IMR-90 (cell line): ENCODE measurements around the gene RAD51D. TPM values are rescaled to one million over a fixed set of nuclear protein-coding genes. Genes with fewer than 3 reads are reported as not detected.

Experiments used
- ATAC-seq: fragments of 200-7000 bp; cut with Tn5 transposase; 2 replicates; pipeline ENCODE4 v1.9.1; 2020; ENCODE audit warnings: low read depth, mild to moderate bottlenecking, moderate library complexity
- BruUV-seq: library from RNA; stranded (reverse); fragments of 400-500 nt; replicated peaks from 2 replicates; lab custom pipeline; 2021; lab: Mats Ljungman, UMichigan
- CTCF ChIA-PET: fragments of 300-600 bp; formaldehyde crosslinking; extraction: SDS; loops from one replicate; lab custom pipeline; 2021; ENCODE audit warnings: antibody characterized with exemption; lab: Yijun Ruan, JAX
- POLR2A ChIA-PET: fragments of 300-600 bp; sonication (Branson Sonifier 250); formaldehyde crosslinking; loops from one replicate; lab custom pipeline; 2022; ENCODE audit warnings: antibody characterized with exemption; ENCODE audit not compliant: unreplicated experiment; lab: Charles Lee
- DNase-seq: peaks from one replicate; pipeline ENCODE4 v3.0.0; 2013
- H2AFZ ChIP-seq: replicated peaks from 2 replicates; pipeline ENCODE3; 2013; ENCODE audit warnings: low read length, mild to moderate bottlenecking; ENCODE audit not compliant: poor library complexity
- H2AK5ac ChIP-seq: 2 replicates; pipeline ENCODE4 v1.6.1; 2013; ENCODE audit warnings: low read depth, low read length, inconsistent platforms
- H2AK9ac ChIP-seq: replicated peaks from 2 replicates; pipeline ENCODE3; 2013; ENCODE audit warnings: mild to moderate bottlenecking, low read depth, low read length, moderate library complexity; ENCODE audit not compliant: poor library complexity
- H2BK120ac ChIP-seq: 2 replicates; pipeline ENCODE4 v1.6.1; 2013; ENCODE audit warnings: low read depth, low read length, inconsistent platforms
- H2BK15ac ChIP-seq: 3 replicates; pipeline ENCODE4 v1.6.1; 2013; ENCODE audit warnings: low read depth, low read length, inconsistent platforms
- H2BK20ac ChIP-seq: 2 replicates; pipeline ENCODE4 v1.6.1; 2013; ENCODE audit warnings: low read depth, mild to moderate bottlenecking, inconsistent platforms, low read length, moderate library complexity
- H2BK5ac ChIP-seq: 2 replicates; pipeline ENCODE4 v1.6.1; 2013; ENCODE audit warnings: mild to moderate bottlenecking, low read depth, low read length, inconsistent platforms; ENCODE audit not compliant: poor library complexity, severe bottlenecking
- H3K14ac ChIP-seq: replicated peaks from 2 replicates; pipeline ENCODE4 v1.6.1; 2013; ENCODE audit warnings: low read depth, low read length, inconsistent platforms
- H3K18ac ChIP-seq: 2 replicates; pipeline ENCODE4 v1.6.1; 2013; ENCODE audit warnings: low read depth, low read length, control low read depth
- H3K23ac ChIP-seq: 2 replicates; pipeline ENCODE4 v1.6.1; 2013; ENCODE audit warnings: low read depth, low read length, inconsistent platforms
- H3K27ac ChIP-seq: 2 replicates; pipeline ENCODE4 v1.5.1; 2013; ENCODE audit warnings: mild to moderate bottlenecking, control low read depth, low read length; ENCODE audit not compliant: insufficient read depth
- H3K27me3 ChIP-seq: 2 replicates; pipeline ENCODE4 v1.6.1; 2013; ENCODE audit warnings: low read length; ENCODE audit not compliant: control insufficient read depth, insufficient read depth
- H3K36me3 ChIP-seq: 2 replicates; pipeline ENCODE4 v1.6.1; 2013; ENCODE audit warnings: low read length, mixed read lengths; ENCODE audit not compliant: control insufficient read depth, insufficient read depth
- H3K4ac ChIP-seq: 2 replicates; pipeline ENCODE4 v1.6.1; 2013; ENCODE audit warnings: low read depth, low read length, inconsistent platforms
- H3K4me1 ChIP-seq: 2 replicates; pipeline ENCODE4 v1.6.1; 2013; ENCODE audit warnings: low read length, mixed read lengths; ENCODE audit not compliant: control insufficient read depth, insufficient read depth
- H3K4me2 ChIP-seq: 2 replicates; pipeline ENCODE4 v1.6.1; 2013; ENCODE audit warnings: low read depth, mild to moderate bottlenecking, control low read depth, low read length, moderate library complexity
- H3K4me3 ChIP-seq: 2 replicates; pipeline ENCODE4 v1.5.1; 2013; ENCODE audit warnings: low read depth, mild to moderate bottlenecking, control low read depth, low read length, moderate library complexity; ENCODE audit not compliant: insufficient read depth
- H3K56ac ChIP-seq: 2 replicates; pipeline ENCODE4 v1.6.1; 2013; ENCODE audit warnings: low read length, inconsistent platforms; ENCODE audit not compliant: insufficient read depth; ENCODE audit errors: extremely low read depth
- H3K79me1 ChIP-seq, 2 experiments: 2 replicates each; pipeline ENCODE4 v1.6.1; 2013; ENCODE audit warnings: low read length in 2 of 2, inconsistent platforms in 1 of 2, low read depth in 1 of 2
- H3K9ac ChIP-seq: 2 replicates; pipeline ENCODE4 v1.6.1; 2013; ENCODE audit warnings: low read depth, low read length, control low read depth
- H3K9me1 ChIP-seq: 2 replicates; pipeline ENCODE4 v1.6.1; 2013; ENCODE audit warnings: low read length, inconsistent platforms; ENCODE audit not compliant: insufficient read depth
- H3K9me3 ChIP-seq: 2 replicates; pipeline ENCODE4 v1.6.1; 2013; ENCODE audit warnings: low read length; ENCODE audit not compliant: control insufficient read depth, insufficient read depth
- H4K20me1 ChIP-seq: 2 replicates; pipeline ENCODE4 v1.6.1; 2013; ENCODE audit warnings: low read length, inconsistent platforms; ENCODE audit not compliant: insufficient read depth
- H4K5ac ChIP-seq: 2 replicates; pipeline ENCODE4 v1.6.1; 2013; ENCODE audit warnings: mild to moderate bottlenecking, low read depth, low read length, control low read depth
- H4K8ac ChIP-seq, 2 experiments: 2 replicates each; pipeline ENCODE4 v1.6.1; 2013; ENCODE audit warnings: low read depth in 2 of 2, low read length in 2 of 2, control low read depth in 1 of 2, inconsistent platforms in 1 of 2
- H4K91ac ChIP-seq: 2 replicates; pipeline ENCODE4 v1.6.1; 2013; ENCODE audit warnings: low read depth, low read length, inconsistent platforms; ENCODE audit not compliant: insufficient read depth
- ELK1 ChIP-seq: fragments of 150-350 bp; IDR thresholded peaks from 2 replicates; pipeline ENCODE4 v1.6.1; 2016; ENCODE audit warnings: low read depth, mild to moderate bottlenecking, low read length, moderate library complexity, borderline replicate concordance
- FOS ChIP-seq: fragments of 150-350 bp; IDR thresholded peaks from 2 replicates; pipeline ENCODE4 v1.6.1; 2016; ENCODE audit warnings: low read depth, low read length
- MAZ ChIP-seq: IDR thresholded peaks from 2 replicates; pipeline ENCODE4 v1.6.1; 2012; ENCODE audit warnings: low read depth, mild to moderate bottlenecking, low read length, improper control_type of control experiment, moderate library complexity, borderline replicate concordance
- RAD21 ChIP-seq: IDR thresholded peaks from 2 replicates; pipeline ENCODE4 v1.6.1; 2012; ENCODE audit warnings: low read length, improper control_type of control experiment
- RFX5 ChIP-seq: IDR thresholded peaks from 2 replicates; pipeline ENCODE4 v1.8.0; 2012; ENCODE audit warnings: low read depth, mild to moderate bottlenecking, low read length, moderate library complexity
- SMC3 ChIP-seq: fragments of 150-350 bp; IDR thresholded peaks from 2 replicates; pipeline ENCODE4 v1.6.1; 2016; ENCODE audit warnings: low read depth, mild to moderate bottlenecking, antibody characterized with exemption, low read length, moderate library complexity
- WGBS, 2 experiments: methylation state at CpG; one replicate each; pipeline versions ENCODE4 v1.1.5 to v1.1.7; 2013; ENCODE audit warnings: missing lambda C conversion rate in 2 of 2; ENCODE audit not compliant: insufficient read length in 1 of 2; ENCODE audit errors: extremely low coverage in 2 of 2; 5-methylcytosine and 5-hydroxymethylcytosine counted together
- dilution Hi-C: fragments of 300-500 bp; cut with HindIII; formaldehyde crosslinking; loops from one replicate; pipeline ENCODE4 v1.14.3; 2018; ENCODE audit warnings: low sequenced_read_pairs; ENCODE audit not compliant: unreplicated experiment
- in situ Hi-C: fragments of 300-500 bp; cut with MboI; formaldehyde crosslinking; loops from 3 replicates; pipeline ENCODE4 v1.14.3; 2019; ENCODE audit warnings: low sequenced_read_pairs, inconsistent platforms, mixed read lengths
- intact Hi-C: fragments of 100-400 bp; cut with micrococcal nuclease; formaldehyde crosslinking; loops from 2 replicates; pipeline ENCODE4 v1.10.0; 2022
- polyA plus RNA-seq, 3 experiments: library from polyadenylated mRNA; depleted of rRNA; stranded (reverse); fragments of >200 nt; gene quantifications; 2 replicates each; pipeline ENCODE4 v1.2.3, GENCODE V29; 2012; ENCODE audit warnings: low replicate concordance in 1 of 3
- total RNA-seq: library from RNA; depleted of rRNA; stranded (reverse); fragments of >200 nt; gene quantifications from 2 replicates; pipeline ENCODE4 v1.2.3, GENCODE V29; 2012

The RAD51D gene
- total and polyA plus RNA-seq, 2 of the 4 experiments (the other 2 are of a cell fraction): 10.8 to 12.7 TPM

GRCh38 chr17:35095741-35096140 lies 23.9 kb downstream of the RAD51D start:
- dilution Hi-C loops: no loop called here
- 0 out of 2 replicates have a peak overlapping the region, but pooled peaks have one; percentile 31 for H2AK5ac ChIP-seq
- DNase-seq: no peak
- H2BK5ac ChIP-seq: no peak overlapping the region
- no peaks in the 10 kb centered on the region for H4K20me1 ChIP-seq
- H3K4me2 ChIP-seq: no peak overlapping the region
- H2BK15ac ChIP-seq: no peak overlapping the region
- H3K9ac ChIP-seq: no peak overlapping the region
- WGBS, 2 experiments: 83% methylated on average over 1 of the region's 1 CpG; no CpG with 5 or more reads in 1 of the 2 experiments
- no peak overlapping the region for H2AFZ ChIP-seq
- H3K4me1 ChIP-seq: 0 out of 2 replicates have a peak, but pooled peaks cover 2% of the 10 kb centered on the region
- H3K56ac ChIP-seq: no peak overlapping the region
- 0 out of 4 replicates have a peak overlapping the region, but pooled peaks of 1 of the 2 experiments have one; percentile 30 for H4K8ac ChIP-seq
- no peak for ATAC-seq
- no peak overlapping the region for H2AK9ac ChIP-seq
- no peak overlapping the region for H4K91ac ChIP-seq
- peaks cover 14% of the 10 kb centered on the region for H3K36me3 ChIP-seq
- H3K79me1 ChIP-seq: no peaks in the 10 kb centered on the region
- no peak overlapping the region for H4K5ac ChIP-seq
- no peak overlapping the region for H3K27ac ChIP-seq
- TF ChIP-seq ELK1 (no peak), MAZ (no peak), RFX5 (no peak), FOS (no peak), RAD21 (no peak), SMC3 (no peak)
- no peaks in the 10 kb centered on the region for H3K27me3 ChIP-seq
- H3K4me3 ChIP-seq: no peak overlapping the region
- no peak overlapping the region for H3K4ac ChIP-seq
- no peak overlapping the region for H3K18ac ChIP-seq
- ChIA-PET CTCF (no interaction called here), POLR2A (no interaction called here)
- intact Hi-C loops: no loop called here
- H3K14ac ChIP-seq: no peak overlapping the region
- no peaks in the 10 kb centered on the region for H3K9me3 ChIP-seq
- H3K23ac ChIP-seq: no peak overlapping the region
- H2BK120ac ChIP-seq: no peak overlapping the region
- no peaks in the 10 kb centered on the region; the same call in 1 of the 2 replicates for H3K9me1 ChIP-seq
- BruUV-seq: no TSS peak
- in situ Hi-C loops: no loop called here
- no peak overlapping the region for H2BK20ac ChIP-seq
